GM12891 (cell line): ENCODE measurements around the gene ACP7.

Experiments used
- POLR2A ChIP-seq: IDR thresholded peaks from 2 replicates; pipeline ENCODE4 v1.6.1; 2011; ENCODE audit warnings: low read depth, low read length, control low read depth
- POLR2AphosphoS5 ChIP-seq: IDR thresholded peaks from 2 replicates; pipeline ENCODE4 v1.6.1; 2011; ENCODE audit warnings: low read depth, low read length, control low read depth
- POU2F2 ChIP-seq: IDR thresholded peaks from 2 replicates; pipeline ENCODE4 v1.6.1; 2011; ENCODE audit warnings: low read depth, mild to moderate bottlenecking, control low read depth, low read length, moderate library complexity
- TAF1 ChIP-seq: IDR thresholded peaks from 2 replicates; pipeline ENCODE4 v1.6.1; 2011; ENCODE audit warnings: low read depth, low read length, control low read depth

DNA sequence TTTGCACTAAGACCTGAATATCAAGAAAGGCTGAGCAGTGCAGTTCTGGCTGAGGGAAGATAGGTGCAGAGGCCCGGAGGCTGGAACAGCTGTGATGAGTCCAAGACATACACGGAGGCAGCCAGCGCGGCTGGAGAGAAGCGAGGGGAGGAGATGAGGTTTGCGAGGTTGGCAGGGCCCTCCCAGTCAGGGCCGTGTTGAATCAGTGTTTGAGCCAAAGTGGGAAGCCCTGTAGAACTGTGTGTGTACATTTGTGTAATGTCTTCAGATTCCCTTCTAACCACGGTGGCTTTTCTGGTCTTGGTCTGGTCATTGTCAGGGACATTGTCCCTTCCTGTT lies 76.3 kb downstream of the ACP7 start:
- TF ChIP-seq POLR2A (no peak), POLR2AphosphoS5 (no peak), POU2F2 (no peak), TAF1 (no peak)
